Liver (tissue), 9 donors: Measurements from ENCODE around the gene CARD11. TPM values are rescaled to one million over a fixed set of nuclear protein-coding genes. Genes with fewer than 3 reads are reported as not detected.

Experiments used
- DNase-seq: peaks from one replicate; pipeline ENCODE4 v3.0.0-alpha.2; 2017; ENCODE audit warnings: low spot score
- H3K27ac ChIP-seq, 2 donors: one replicate each; pipeline ENCODE4 v1.7.0; 2013; ENCODE audit warnings: inconsistent platforms in 2 of 2, low read length in 2 of 2, control low read depth in 1 of 2, low read depth in 1 of 2, mild to moderate bottlenecking in 1 of 2
- H3K27me3 ChIP-seq, 4 donors: one replicate each; pipeline versions ENCODE4 v1.6.1 to v1.7.0; 2013; ENCODE audit warnings: low read length in 3 of 4, inconsistent platforms in 1 of 4, mild to moderate bottlenecking in 1 of 4, moderate library complexity in 1 of 4; ENCODE audit not compliant: control insufficient read depth in 4 of 4, insufficient read depth in 4 of 4
- H3K36me3 ChIP-seq, 4 donors: one replicate each; pipeline versions ENCODE4 v1.6.1 to v1.7.0; 2013; ENCODE audit warnings: low read length in 3 of 4, mild to moderate bottlenecking in 3 of 4, low read depth in 1 of 4, moderate library complexity in 1 of 4; ENCODE audit not compliant: control insufficient read depth in 4 of 4, insufficient read depth in 3 of 4
- H3K4me1 ChIP-seq, 4 donors: one replicate each; pipeline versions ENCODE4 v1.6.1 to v1.7.0; 2013; ENCODE audit warnings: low read length in 3 of 4, mild to moderate bottlenecking in 3 of 4, moderate library complexity in 1 of 4; ENCODE audit not compliant: control insufficient read depth in 4 of 4, insufficient read depth in 4 of 4
- H3K4me3 ChIP-seq, 3 donors: one replicate each; pipeline versions ENCODE4 v1.6.1 to v1.7.0; 2013; ENCODE audit warnings: low read length in 3 of 3, control low read depth in 1 of 3, low read depth in 1 of 3, mild to moderate bottlenecking in 1 of 3
- H3K9ac ChIP-seq, 2 donors: one replicate each; pipeline ENCODE4 v1.7.0; 2013; ENCODE audit warnings: low read length in 2 of 2, mild to moderate bottlenecking in 2 of 2, moderate library complexity in 2 of 2, control low read depth in 1 of 2, low read depth in 1 of 2
- H3K9me3 ChIP-seq, 4 donors: one replicate each; pipeline versions ENCODE4 v1.6.1 to v1.7.0; 2013; ENCODE audit warnings: low read length in 3 of 4; ENCODE audit not compliant: control insufficient read depth in 4 of 4
- CTCF ChIP-seq: fragments of 150-350 bp; IDR thresholded peaks from 2 replicates; pipeline ENCODE4 v1.5.1; 2017; ENCODE audit warnings: improper control_type of control experiment, low read depth, low read length; ENCODE audit not compliant: missing input control
- EGR1 ChIP-seq, 2 donors: IDR thresholded peaks; 2 replicates each; pipeline ENCODE4 v1.6.1; 2016 to 2018; ENCODE audit warnings: antibody characterized with exemption in 2 of 2, low read depth in 2 of 2
- FOXA1 ChIP-seq: IDR thresholded peaks from 2 replicates; pipeline ENCODE4 v1.6.1; 2016; ENCODE audit warnings: antibody characterized with exemption
- FOXA2 ChIP-seq: IDR thresholded peaks from 2 replicates; pipeline ENCODE4 v1.6.1; 2016; ENCODE audit warnings: antibody characterized with exemption
- GABPA ChIP-seq, 2 donors: IDR thresholded peaks in 1 of 2; conservative IDR thresholded peaks in 1 of 2; 2 replicates each; pipeline ENCODE4 v1.6.1; 2016; ENCODE audit warnings: antibody characterized with exemption in 2 of 2, mild to moderate bottlenecking in 1 of 2, moderate library complexity in 1 of 2
- HNF4A ChIP-seq, 2 donors: conservative IDR thresholded peaks; 2 replicates each; pipeline ENCODE4 v1.6.1; 2016; ENCODE audit warnings: antibody characterized with exemption in 2 of 2, mild to moderate bottlenecking in 2 of 2
- HNF4G ChIP-seq: IDR thresholded peaks from 2 replicates; pipeline ENCODE4 v1.6.1; 2016; ENCODE audit warnings: antibody characterized with exemption
- JUND ChIP-seq, 2 donors: IDR thresholded peaks; 2 replicates each; pipeline ENCODE4 v1.6.1; 2016; ENCODE audit warnings: antibody characterized with exemption in 2 of 2
- NR2F2 ChIP-seq: IDR thresholded peaks from 2 replicates; pipeline ENCODE4 v1.6.1; 2016; ENCODE audit warnings: antibody characterized with exemption
- RAD21 ChIP-seq, 2 donors: IDR thresholded peaks; 2 replicates each; pipeline ENCODE4 v1.6.1; 2016; ENCODE audit warnings: antibody characterized with exemption in 2 of 2, mild to moderate bottlenecking in 2 of 2
- RXRA ChIP-seq, 2 donors: IDR thresholded peaks; 2 replicates each; pipeline ENCODE4 v1.6.1; 2017 to 2018; ENCODE audit warnings: antibody characterized with exemption in 2 of 2, mild to moderate bottlenecking in 1 of 2
- SP1 ChIP-seq: IDR thresholded peaks from 2 replicates; pipeline ENCODE4 v1.6.1; 2018; ENCODE audit warnings: antibody characterized with exemption, mild to moderate bottlenecking
- TAF1 ChIP-seq: conservative IDR thresholded peaks from 2 replicates; pipeline ENCODE4 v1.6.1; 2016; ENCODE audit warnings: antibody characterized with exemption, mild to moderate bottlenecking
- YY1 ChIP-seq: IDR thresholded peaks from 2 replicates; pipeline ENCODE4 v1.6.1; 2016; ENCODE audit warnings: antibody characterized with exemption, mild to moderate bottlenecking
- WGBS: extraction: QIAGEN DNeasy Blood & Tissue Kit; methylation state at CpG from one replicate; pipeline ENCODE4 v1.1.7; 2013; 5-methylcytosine and 5-hydroxymethylcytosine counted together
- polyA plus RNA-seq, 2 donors: library from polyadenylated mRNA; stranded (reverse) in 1 of 2; unstranded in 1 of 2; fragments of 200-250 nt in 1 of 2; fragments of >200 nt in 1 of 2; fragmentation: Nextera tagmentation in 1 of 2; extraction: Ambion mirVana in 1 of 2; gene quantifications; one replicate each; pipeline versions ENCODE4 v1.2.1 to v1.2.3, GENCODE V29; 2013 to 2015
- total RNA-seq, 2 donors: library from RNA; depleted of rRNA; stranded (reverse); fragments of >200 nt; gene quantifications; one replicate each; pipeline ENCODE4 v1.2.3, GENCODE V29; 2014
- TF ChIP-seq, protein P1 (sequence below): IDR thresholded peaks from 2 replicates; pipeline ENCODE4 v1.6.1; 2016; ENCODE audit warnings: antibody characterized with exemption
- TF ChIP-seq, protein P2 (sequence below): IDR thresholded peaks from 2 replicates; pipeline ENCODE4 v1.6.1; 2016; ENCODE audit warnings: antibody characterized with exemption, mild to moderate bottlenecking
- TF ChIP-seq, protein P3 (sequence below): IDR thresholded peaks from 2 replicates; pipeline ENCODE4 v1.6.1; 2016; ENCODE audit warnings: antibody characterized with exemption
- TF ChIP-seq, protein P4 (sequence below): IDR thresholded peaks from 2 replicates; pipeline ENCODE4 v1.6.1; 2016; ENCODE audit warnings: antibody characterized with exemption
- donor health status: healthy.
- donor health status: healthy.
- donor health status: healthy.
- donor health status: healthy.
- donor health status: healthy.

CARD11 gene
- total and polyA plus RNA-seq, 4 donors, result 0.42 to 1.3 (median 0.83) TPM

- H3K9ac ChIP-seq, result no peak overlapping the region
These were observed 10.5 kb downstream of the CARD11 start for GRCh38 chr7:3033136-3033535.

More at GRCh38 chr7:3033136-3033535, 10.5 kb downstream of the CARD11 start:
- TF ChIP-seq SP1, result no peak
- no peak for TF ChIP-seq RXRA (IDR thresholded peaks at IDR 0.05)
- no peak for TF ChIP-seq JUND (IDR thresholded peaks at IDR 0.05)
- no peak for TF ChIP-seq FOXA2
- TF ChIP-seq EGR1 (IDR thresholded peaks at IDR 0.05; ENCODE audit: low read depth in 2 of 2), result no peak
- no peak for TF ChIP-seq YY1
- TF ChIP-seq HNF4A (conservative IDR thresholded peaks at IDR 0.05), result no peak
- no peak for TF ChIP-seq FOXA1
- no peak for TF ChIP-seq TAF1
- TF ChIP-seq, protein P1, sequence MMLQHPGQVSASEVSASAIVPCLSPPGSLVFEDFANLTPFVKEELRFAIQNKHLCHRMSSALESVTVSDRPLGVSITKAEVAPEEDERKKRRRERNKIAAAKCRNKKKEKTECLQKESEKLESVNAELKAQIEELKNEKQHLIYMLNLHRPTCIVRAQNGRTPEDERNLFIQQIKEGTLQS, result no peak
- TF ChIP-seq HNF4G, result no peak
- TF ChIP-seq, protein P2, sequence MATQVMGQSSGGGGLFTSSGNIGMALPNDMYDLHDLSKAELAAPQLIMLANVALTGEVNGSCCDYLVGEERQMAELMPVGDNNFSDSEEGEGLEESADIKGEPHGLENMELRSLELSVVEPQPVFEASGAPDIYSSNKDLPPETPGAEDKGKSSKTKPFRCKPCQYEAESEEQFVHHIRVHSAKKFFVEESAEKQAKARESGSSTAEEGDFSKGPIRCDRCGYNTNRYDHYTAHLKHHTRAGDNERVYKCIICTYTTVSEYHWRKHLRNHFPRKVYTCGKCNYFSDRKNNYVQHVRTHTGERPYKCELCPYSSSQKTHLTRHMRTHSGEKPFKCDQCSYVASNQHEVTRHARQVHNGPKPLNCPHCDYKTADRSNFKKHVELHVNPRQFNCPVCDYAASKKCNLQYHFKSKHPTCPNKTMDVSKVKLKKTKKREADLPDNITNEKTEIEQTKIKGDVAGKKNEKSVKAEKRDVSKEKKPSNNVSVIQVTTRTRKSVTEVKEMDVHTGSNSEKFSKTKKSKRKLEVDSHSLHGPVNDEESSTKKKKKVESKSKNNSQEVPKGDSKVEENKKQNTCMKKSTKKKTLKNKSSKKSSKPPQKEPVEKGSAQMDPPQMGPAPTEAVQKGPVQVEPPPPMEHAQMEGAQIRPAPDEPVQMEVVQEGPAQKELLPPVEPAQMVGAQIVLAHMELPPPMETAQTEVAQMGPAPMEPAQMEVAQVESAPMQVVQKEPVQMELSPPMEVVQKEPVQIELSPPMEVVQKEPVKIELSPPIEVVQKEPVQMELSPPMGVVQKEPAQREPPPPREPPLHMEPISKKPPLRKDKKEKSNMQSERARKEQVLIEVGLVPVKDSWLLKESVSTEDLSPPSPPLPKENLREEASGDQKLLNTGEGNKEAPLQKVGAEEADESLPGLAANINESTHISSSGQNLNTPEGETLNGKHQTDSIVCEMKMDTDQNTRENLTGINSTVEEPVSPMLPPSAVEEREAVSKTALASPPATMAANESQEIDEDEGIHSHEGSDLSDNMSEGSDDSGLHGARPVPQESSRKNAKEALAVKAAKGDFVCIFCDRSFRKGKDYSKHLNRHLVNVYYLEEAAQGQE, result no peak
- TF ChIP-seq, protein P3, sequence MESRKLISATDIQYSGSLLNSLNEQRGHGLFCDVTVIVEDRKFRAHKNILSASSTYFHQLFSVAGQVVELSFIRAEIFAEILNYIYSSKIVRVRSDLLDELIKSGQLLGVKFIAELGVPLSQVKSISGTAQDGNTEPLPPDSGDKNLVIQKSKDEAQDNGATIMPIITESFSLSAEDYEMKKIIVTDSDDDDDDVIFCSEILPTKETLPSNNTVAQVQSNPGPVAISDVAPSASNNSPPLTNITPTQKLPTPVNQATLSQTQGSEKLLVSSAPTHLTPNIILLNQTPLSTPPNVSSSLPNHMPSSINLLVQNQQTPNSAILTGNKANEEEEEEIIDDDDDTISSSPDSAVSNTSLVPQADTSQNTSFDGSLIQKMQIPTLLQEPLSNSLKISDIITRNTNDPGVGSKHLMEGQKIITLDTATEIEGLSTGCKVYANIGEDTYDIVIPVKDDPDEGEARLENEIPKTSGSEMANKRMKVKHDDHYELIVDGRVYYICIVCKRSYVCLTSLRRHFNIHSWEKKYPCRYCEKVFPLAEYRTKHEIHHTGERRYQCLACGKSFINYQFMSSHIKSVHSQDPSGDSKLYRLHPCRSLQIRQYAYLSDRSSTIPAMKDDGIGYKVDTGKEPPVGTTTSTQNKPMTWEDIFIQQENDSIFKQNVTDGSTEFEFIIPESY, result no peak
- no peak for TF ChIP-seq GABPA (IDR thresholded peaks at IDR 0.05 in 1 of 2, conservative IDR thresholded peaks at IDR 0.05 in 1 of 2)
- TF ChIP-seq NR2F2, result no peak
- TF ChIP-seq, protein P4, sequence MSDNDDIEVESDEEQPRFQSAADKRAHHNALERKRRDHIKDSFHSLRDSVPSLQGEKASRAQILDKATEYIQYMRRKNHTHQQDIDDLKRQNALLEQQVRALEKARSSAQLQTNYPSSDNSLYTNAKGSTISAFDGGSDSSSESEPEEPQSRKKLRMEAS, result no peak
- TF ChIP-seq RAD21 (IDR thresholded peaks at IDR 0.05), result no peak
- no peak for TF ChIP-seq CTCF
- Histone ChIP-seq H3K27me3 (no peaks in the 10 kb centered on the region), H3K36me3 (no peaks in the 10 kb centered on the region), H3K4me3 (no peak overlapping the region), H3K27ac (no peak overlapping the region), H3K9me3 (no peaks in the 10 kb centered on the region), H3K4me1 (no peaks in the 10 kb centered on the region)
- DNase-seq, result no peak
- WGBS, result 79% methylated on average over 7 of the region's 7 CpGs
